A549 (cell line): ENCODE data around the gene ATXN10.

ENCODE experiments used
- CTCF ChIP-seq: fragments of >200 bp; sonication (Bioruptor Twin); formaldehyde crosslinking; IDR thresholded peaks from 3 replicates; pipeline ENCODE4 v1.5.1; 2016
- EHMT2 ChIP-seq: fragments of 200-600 bp; sonication (generic); IDR thresholded peaks from 2 replicates; pipeline ENCODE4 v1.6.1; 2016; ENCODE audit warnings: antibody characterized with exemption, low read depth, mild to moderate bottlenecking, moderate library complexity
- HDAC2 ChIP-seq: fragments of 200-600 bp; sonication (generic); IDR thresholded peaks from 2 replicates; pipeline ENCODE4 v1.6.1; 2016
- HOXB13 ChIP-seq: fragments of 250-450 bp; sonication (Bioruptor Pico); IDR thresholded peaks from 2 replicates; pipeline ENCODE4 v1.5.0; 2020; ENCODE audit warnings: low read depth, mild to moderate bottlenecking, moderate library complexity
- JUN ChIP-seq, 2 experiments: fragments of >200 bp; sonication (Bioruptor Twin); formaldehyde crosslinking; IDR thresholded peaks; 2 replicates in 1 of 2; 3 replicates in 1 of 2; pipeline ENCODE4 v1.6.1; 2016 to 2017
- NPAS2 ChIP-seq: fragments of 250-450 bp; sonication (Bioruptor Pico); IDR thresholded peaks from 2 replicates; pipeline ENCODE4 v1.8.0; 2022; ENCODE audit warnings: mild to moderate bottlenecking, moderate library complexity, borderline replicate concordance
- POLR2A ChIP-seq: IDR thresholded peaks from 2 replicates; pipeline ENCODE4 v1.6.1; 2012; ENCODE audit warnings: mild to moderate bottlenecking, low read length
- RCOR1 ChIP-seq: fragments of 150-350 bp; IDR thresholded peaks from 2 replicates; pipeline ENCODE4 v1.6.1; 2014; ENCODE audit warnings: antibody characterized with exemption, low read length, low read depth
- SREBF2 ChIP-seq: fragments of 450-650 bp; IDR thresholded peaks from 2 replicates; pipeline ENCODE4 v1.6.1; 2014; ENCODE audit warnings: mild to moderate bottlenecking, moderate library complexity
- TF ChIP-seq, protein P1 (sequence below): fragments of 250-450 bp; sonication (Bioruptor Pico); IDR thresholded peaks from 2 replicates; pipeline ENCODE4 v1.5.0; 2020; ENCODE audit warnings: low read depth, mild to moderate bottlenecking, moderate library complexity
- TF ChIP-seq, protein P2 (sequence below): fragments of 200-600 bp; sonication (generic); IDR thresholded peaks from 2 replicates; pipeline ENCODE4 v1.6.1; 2016; ENCODE audit warnings: antibody characterized with exemption, mild to moderate bottlenecking, moderate library complexity

- TF ChIP-seq CTCF: no peak
- TF ChIP-seq POLR2A: no peak
- no peak for TF ChIP-seq JUN (IDR thresholded peaks at IDR 0.05)
- TF ChIP-seq, protein P1, sequence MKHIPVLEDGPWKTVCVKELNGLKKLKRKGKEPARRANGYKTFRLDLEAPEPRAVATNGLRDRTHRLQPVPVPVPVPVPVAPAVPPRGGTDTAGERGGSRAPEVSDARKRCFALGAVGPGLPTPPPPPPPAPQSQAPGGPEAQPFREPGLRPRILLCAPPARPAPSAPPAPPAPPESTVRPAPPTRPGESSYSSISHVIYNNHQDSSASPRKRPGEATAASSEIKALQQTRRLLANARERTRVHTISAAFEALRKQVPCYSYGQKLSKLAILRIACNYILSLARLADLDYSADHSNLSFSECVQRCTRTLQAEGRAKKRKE (CRISPR knock-in tag): no peak
- TF ChIP-seq NPAS2: no peak
- no peak for TF ChIP-seq HOXB13
- no peak for TF ChIP-seq RCOR1
- no peak for TF ChIP-seq HDAC2
- TF ChIP-seq, protein P2, sequence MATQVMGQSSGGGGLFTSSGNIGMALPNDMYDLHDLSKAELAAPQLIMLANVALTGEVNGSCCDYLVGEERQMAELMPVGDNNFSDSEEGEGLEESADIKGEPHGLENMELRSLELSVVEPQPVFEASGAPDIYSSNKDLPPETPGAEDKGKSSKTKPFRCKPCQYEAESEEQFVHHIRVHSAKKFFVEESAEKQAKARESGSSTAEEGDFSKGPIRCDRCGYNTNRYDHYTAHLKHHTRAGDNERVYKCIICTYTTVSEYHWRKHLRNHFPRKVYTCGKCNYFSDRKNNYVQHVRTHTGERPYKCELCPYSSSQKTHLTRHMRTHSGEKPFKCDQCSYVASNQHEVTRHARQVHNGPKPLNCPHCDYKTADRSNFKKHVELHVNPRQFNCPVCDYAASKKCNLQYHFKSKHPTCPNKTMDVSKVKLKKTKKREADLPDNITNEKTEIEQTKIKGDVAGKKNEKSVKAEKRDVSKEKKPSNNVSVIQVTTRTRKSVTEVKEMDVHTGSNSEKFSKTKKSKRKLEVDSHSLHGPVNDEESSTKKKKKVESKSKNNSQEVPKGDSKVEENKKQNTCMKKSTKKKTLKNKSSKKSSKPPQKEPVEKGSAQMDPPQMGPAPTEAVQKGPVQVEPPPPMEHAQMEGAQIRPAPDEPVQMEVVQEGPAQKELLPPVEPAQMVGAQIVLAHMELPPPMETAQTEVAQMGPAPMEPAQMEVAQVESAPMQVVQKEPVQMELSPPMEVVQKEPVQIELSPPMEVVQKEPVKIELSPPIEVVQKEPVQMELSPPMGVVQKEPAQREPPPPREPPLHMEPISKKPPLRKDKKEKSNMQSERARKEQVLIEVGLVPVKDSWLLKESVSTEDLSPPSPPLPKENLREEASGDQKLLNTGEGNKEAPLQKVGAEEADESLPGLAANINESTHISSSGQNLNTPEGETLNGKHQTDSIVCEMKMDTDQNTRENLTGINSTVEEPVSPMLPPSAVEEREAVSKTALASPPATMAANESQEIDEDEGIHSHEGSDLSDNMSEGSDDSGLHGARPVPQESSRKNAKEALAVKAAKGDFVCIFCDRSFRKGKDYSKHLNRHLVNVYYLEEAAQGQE: no peak
- TF ChIP-seq EHMT2: no peak
- no peak for TF ChIP-seq SREBF2
These were observed 115.1 kb downstream of the ATXN10 start for GRCh38 chr22:45786726-45787125.
